ENCODE measurements around the gene TPX2. TPM values are rescaled to one million over a fixed set of nuclear protein-coding genes. Genes with fewer than 3 reads are reported as not detected.

TPX2 gene
- total and polyA plus RNA-seq, 2 experiments from 2014 or later: 12.3 to 120 TPM

GRCh38 chr20:31838646-31839292, 99.7 kb downstream of the TPX2 start:
- Histone ChIP-seq H3K27me3 (no peaks in the 10 kb centered on the region), H3K36me3 (no peaks in the 10 kb centered on the region), H3K9me3 (ENCODE audit: low read depth) (no peaks in the 10 kb centered on the region), H3K27ac (no peak overlapping the region), H3K4me1 (ENCODE audit: low read depth) (peaks cover 9% of the 10 kb centered on the region), H3K4me3 (no peak overlapping the region)
- no peak for TF ChIP-seq CTCF (IDR thresholded peaks at IDR 0.05; ENCODE audit: low read depth, low read length)
- peak in 1 of 2 donors; percentile 86 for DNase-seq (ENCODE audit: low read depth in 1 of 2, low spot score in 1 of 2)

GRCh38 chr20:31839782-31840487, 100.8 kb downstream of the TPX2 start:
- H3K27me3 ChIP-seq: no peaks in the 10 kb centered on the region
- H3K36me3 ChIP-seq: no peaks in the 10 kb centered on the region
- no peak overlapping the region for H3K27ac ChIP-seq
- H3K9me3 ChIP-seq (ENCODE audit: low read depth): no peaks in the 10 kb centered on the region
- no peak for TF ChIP-seq CTCF (IDR thresholded peaks at IDR 0.05; ENCODE audit: low read depth, low read length)
- H3K4me3 ChIP-seq: no peak overlapping the region
- no peak for DNase-seq (ENCODE audit: low read depth in 1 of 2, low spot score in 1 of 2)
- peaks cover 9% of the 10 kb centered on the region for H3K4me1 ChIP-seq (ENCODE audit: low read depth)

GRCh38 chr20:31840906-31841816, 102.1 kb downstream of the TPX2 start:
- no peaks in the 10 kb centered on the region for H3K36me3 ChIP-seq
- no peak overlapping the region for H3K4me3 ChIP-seq
- peak in 1 of 2 donors; percentile 27 for DNase-seq (ENCODE audit: low read depth in 1 of 2, low spot score in 1 of 2)
- no peaks in the 10 kb centered on the region for H3K27me3 ChIP-seq
- no peaks in the 10 kb centered on the region for H3K9me3 ChIP-seq (ENCODE audit: low read depth)
- TF ChIP-seq CTCF (IDR thresholded peaks at IDR 0.05; ENCODE audit: low read depth, low read length): no peak
- H3K27ac ChIP-seq: no peak overlapping the region
- peaks cover 18% of the 10 kb centered on the region for H3K4me1 ChIP-seq (ENCODE audit: low read depth)

GRCh38 chr20:31841928-31842327, 102.8 kb downstream of the TPX2 start:
- TF ChIP-seq CTCF (IDR thresholded peaks at IDR 0.05; ENCODE audit: low read depth, low read length): no peak
- no peak overlapping the region for H3K4me3 ChIP-seq
- H3K36me3 ChIP-seq: no peaks in the 10 kb centered on the region
- DNase-seq (ENCODE audit: low read depth in 1 of 2, low spot score in 1 of 2): peak in 1 of 2 donors; percentile 66
- H3K27me3 ChIP-seq: no peaks in the 10 kb centered on the region
- H3K9me3 ChIP-seq (ENCODE audit: low read depth): no peaks in the 10 kb centered on the region
- peaks cover 18% of the 10 kb centered on the region for H3K4me1 ChIP-seq (ENCODE audit: low read depth)
- H3K27ac ChIP-seq: no peak overlapping the region

- DNase-seq (ENCODE audit: low read depth in 1 of 2, low spot score in 1 of 2): peak in 1 of 2 donors; percentile 80
- Histone ChIP-seq H3K4me1 (ENCODE audit: low read depth) (peaks cover 18% of the 10 kb centered on the region), H3K9me3 (ENCODE audit: low read depth) (no peaks in the 10 kb centered on the region), H3K27ac (no peak overlapping the region), H3K36me3 (no peaks in the 10 kb centered on the region), H3K4me3 (no peak overlapping the region), H3K27me3 (no peaks in the 10 kb centered on the region)
- peak; percentile 3 for TF ChIP-seq CTCF (IDR thresholded peaks at IDR 0.05; ENCODE audit: low read depth, low read length)
Observed at GRCh38 chr20:31842471-31843157, 103.5 kb downstream of the TPX2 start.
